ENCODE results near the gene SYCE3. TPM values are rescaled to one million over a fixed set of nuclear protein-coding genes. Genes with fewer than 3 reads are reported as not detected.
"Not testable (repeated sequence)": the region's sequence is repeated elsewhere in the genome, so short reads cannot be mapped to it uniquely, and the experiment has no call there.

SYCE3 gene
- total RNA-seq, 2 experiments from 2014 or later = not detected

DNA sequence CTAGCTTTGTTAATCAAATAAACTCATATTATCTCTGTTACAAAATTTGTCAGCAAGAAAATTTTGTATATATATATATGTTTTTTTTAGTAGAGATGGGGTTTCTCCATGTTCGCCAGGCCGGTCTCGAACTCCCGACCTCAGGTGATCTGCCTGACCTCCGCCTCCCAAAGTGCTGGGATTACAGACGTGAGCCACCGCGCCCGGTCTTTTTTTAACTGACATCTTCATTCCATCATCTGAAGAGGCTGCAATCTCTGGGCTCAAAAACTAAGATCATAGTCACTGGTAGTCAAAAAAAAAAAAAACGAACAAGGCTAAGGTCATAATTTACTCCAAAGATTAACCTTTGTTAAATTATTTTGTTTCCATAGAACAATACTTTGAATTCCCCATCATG lies 22.3 kb downstream of the SYCE3 start:
- ChIA-PET CTCF (interaction anchor here (0.6 to 4.7 kb wide), 6 partner anchors 8 to 81 kb away, joined by 3 to 65 read pairs (median 18); partner anchors contain the start of genes SCO2 and SYCE3), POLR2A (interaction anchor here (1.0 to 8.3 kb wide), 16 partner anchors 9 to 120 kb away, joined by 3 to 175 read pairs (median 6); partner anchors contain the start of genes CHKB, LMF2, NCAPH2 and SCO2)
- Mint-ChIP-seq H3K9me3 (no peaks in the 10 kb centered on the region), H3K4me3 (peak overlapping the region; percentile 15), H3K36me3 (ENCODE audit: low read depth) (peaks cover 2% of the 10 kb centered on the region), H3K27ac (peak overlapping the region; percentile 94), H3K4me1 (ENCODE audit: low read depth) (peaks cover 58% of the 10 kb centered on the region), H3K27me3 (no peaks in the 10 kb centered on the region)
- ATAC-seq (no peak), DNase-seq (no peak)
- intact Hi-C loops (cut with micrococcal nuclease) = no loop called here
- TF ChIP-seq, protein P1, sequence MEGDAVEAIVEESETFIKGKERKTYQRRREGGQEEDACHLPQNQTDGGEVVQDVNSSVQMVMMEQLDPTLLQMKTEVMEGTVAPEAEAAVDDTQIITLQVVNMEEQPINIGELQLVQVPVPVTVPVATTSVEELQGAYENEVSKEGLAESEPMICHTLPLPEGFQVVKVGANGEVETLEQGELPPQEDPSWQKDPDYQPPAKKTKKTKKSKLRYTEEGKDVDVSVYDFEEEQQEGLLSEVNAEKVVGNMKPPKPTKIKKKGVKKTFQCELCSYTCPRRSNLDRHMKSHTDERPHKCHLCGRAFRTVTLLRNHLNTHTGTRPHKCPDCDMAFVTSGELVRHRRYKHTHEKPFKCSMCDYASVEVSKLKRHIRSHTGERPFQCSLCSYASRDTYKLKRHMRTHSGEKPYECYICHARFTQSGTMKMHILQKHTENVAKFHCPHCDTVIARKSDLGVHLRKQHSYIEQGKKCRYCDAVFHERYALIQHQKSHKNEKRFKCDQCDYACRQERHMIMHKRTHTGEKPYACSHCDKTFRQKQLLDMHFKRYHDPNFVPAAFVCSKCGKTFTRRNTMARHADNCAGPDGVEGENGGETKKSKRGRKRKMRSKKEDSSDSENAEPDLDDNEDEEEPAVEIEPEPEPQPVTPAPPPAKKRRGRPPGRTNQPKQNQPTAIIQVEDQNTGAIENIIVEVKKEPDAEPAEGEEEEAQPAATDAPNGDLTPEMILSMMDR (IDR thresholded peaks at IDR 0.05) = no peak

DNA sequence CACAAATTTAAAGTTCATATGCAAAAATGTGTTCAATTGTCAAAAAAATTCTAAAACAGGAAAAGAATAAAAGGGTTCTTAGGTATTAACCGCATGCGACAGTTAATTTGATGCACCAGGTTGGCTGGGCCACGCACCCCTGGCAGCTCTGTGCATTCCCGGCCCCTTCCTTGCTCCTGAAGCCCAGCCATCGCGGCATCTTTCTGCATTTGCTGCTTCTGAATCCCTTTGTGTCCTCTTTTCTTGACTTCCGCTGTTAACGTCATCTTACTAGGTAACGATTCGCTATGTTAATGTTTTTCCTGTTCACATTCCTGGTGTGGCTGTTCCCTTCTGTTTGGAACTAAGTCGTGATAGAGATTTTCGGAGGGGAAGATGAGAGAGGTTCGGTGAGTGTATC lies 25.0 kb downstream of the SYCE3 start:
- CTCF ChIA-PET = interaction anchor here (0.6 to 4.7 kb wide), 4 partner anchors 10 to 27 kb away, joined by 3 to 65 read pairs (median 22); partner anchors contain the start of genes SCO2 and SYCE3
- H3K4me1 Mint-ChIP-seq (ENCODE audit: low read depth) = peaks cover 60% of the 10 kb centered on the region
- POLR2A ChIA-PET = interaction anchor here (0.7 to 8.3 kb wide), 5 partner anchors 11 to 294 kb away, joined by 3 to 175 read pairs (median 34); partner anchors contain the start of genes SCO2 and TYMP

DNA sequence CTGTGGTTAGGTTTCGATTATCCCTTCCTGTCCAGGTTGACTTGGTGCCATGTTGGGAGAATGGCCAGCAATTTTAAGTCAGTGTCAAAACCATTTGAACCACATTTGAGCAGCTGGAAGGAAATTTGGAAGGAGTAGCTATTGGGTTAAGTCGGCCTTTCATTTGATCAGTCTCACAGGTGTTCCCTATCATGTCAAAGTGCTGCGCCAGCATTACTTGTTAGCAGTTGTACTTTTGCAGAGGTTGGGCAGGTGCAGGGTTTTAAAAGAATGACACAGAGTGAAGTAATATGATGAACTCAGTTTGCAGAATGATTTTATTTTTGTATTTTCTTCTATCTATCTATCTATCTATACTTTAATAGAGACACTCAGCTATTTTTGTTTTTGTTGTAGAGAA lies 26.5 kb downstream of the SYCE3 start:
- H3K36me3 Mint-ChIP-seq (ENCODE audit: low read depth) = peaks cover 5% of the 10 kb centered on the region
- intact Hi-C loops (cut with micrococcal nuclease) = no loop called here
- ATAC-seq (no peak), DNase-seq (no peak)
- ChIA-PET CTCF (interaction anchor here (0.8 to 3.3 kb wide), 3 partner anchors 9 to 27 kb away, joined by 3 to 19 read pairs (median 3); partner anchors contain the start of genes SCO2 and SYCE3), POLR2A (interaction anchor here (0.7 to 8.3 kb wide), 4 partner anchors 9 to 16 kb away, joined by 3 to 175 read pairs (median 4); partner anchors contain the start of genes KLHDC7B, SCO2 and TYMP)
- peak overlapping the region; percentile 20 for H3K27ac Mint-ChIP-seq
- no peak overlapping the region for H3K4me3 Mint-ChIP-seq
- H3K27me3 Mint-ChIP-seq = no peaks in the 10 kb centered on the region
- H3K4me1 Mint-ChIP-seq (ENCODE audit: low read depth) = peaks cover 49% of the 10 kb centered on the region
- no peaks in the 10 kb centered on the region for H3K9me3 Mint-ChIP-seq
- TF ChIP-seq, protein P1 (IDR thresholded peaks at IDR 0.05) = no peak

More for the DNA sequence above, 25.0 kb downstream of the SYCE3 start:
- no peak for ATAC-seq
- Mint-ChIP-seq H3K27me3 (no peaks in the 10 kb centered on the region), H3K9me3 (no peaks in the 10 kb centered on the region), H3K27ac (peak overlapping the region; percentile 100), H3K4me3 (no peak overlapping the region), H3K36me3 (ENCODE audit: low read depth) (peaks cover 2% of the 10 kb centered on the region)
- intact Hi-C loops (cut with micrococcal nuclease) = loop anchor here (2.0 kb wide), 1 partner anchor 83 kb away; no protein-coding TSS in a partner anchor
- no peak for DNase-seq
- TF ChIP-seq, protein P1 (IDR thresholded peaks at IDR 0.05) = no peak

DNA sequence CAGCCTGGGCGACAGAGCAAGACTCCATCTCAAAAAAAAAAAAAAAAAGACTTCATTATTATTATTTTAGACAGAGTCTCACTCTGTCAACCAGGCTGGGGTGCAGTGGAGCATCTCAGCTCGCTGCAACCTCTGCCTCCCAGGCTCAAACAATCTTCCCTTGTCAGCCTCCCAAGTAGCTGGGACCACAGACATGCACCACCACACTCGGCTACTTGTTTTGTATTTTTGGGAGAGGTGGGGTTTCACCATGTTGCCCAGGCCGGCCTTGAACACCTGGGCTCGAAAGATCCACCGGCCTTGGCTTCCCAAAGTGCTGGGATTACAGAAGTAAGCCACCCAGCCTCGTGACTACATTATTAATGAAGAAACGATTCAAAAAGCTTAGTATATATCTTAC lies 27.6 kb downstream of the SYCE3 start:
- Mint-ChIP-seq H3K27me3 (no peaks in the 10 kb centered on the region), H3K4me1 (ENCODE audit: low read depth) (peaks cover 39% of the 10 kb centered on the region), H3K36me3 (ENCODE audit: low read depth) (peaks cover 3% of the 10 kb centered on the region), H3K27ac (no peak overlapping the region), H3K9me3 (no peaks in the 10 kb centered on the region), H3K4me3 (no peak overlapping the region)
- ATAC-seq (no peak), DNase-seq (no peak)
- POLR2A ChIA-PET = interaction anchor here (1.4 to 8.3 kb wide), 3 partner anchors 8 to 18 kb away, joined by 4 to 175 read pairs (median 4); partner anchors contain the start of genes SCO2 and TYMP
- TF ChIP-seq, protein P1 (IDR thresholded peaks at IDR 0.05) = no peak
- CTCF ChIA-PET = interaction anchor here (1.3 to 3.3 kb wide), 2 partner anchors 10 kb away, joined by 3 to 19 read pairs; partner anchors contain the start of gene SCO2
- intact Hi-C loops (cut with micrococcal nuclease) = no loop called here

DNA sequence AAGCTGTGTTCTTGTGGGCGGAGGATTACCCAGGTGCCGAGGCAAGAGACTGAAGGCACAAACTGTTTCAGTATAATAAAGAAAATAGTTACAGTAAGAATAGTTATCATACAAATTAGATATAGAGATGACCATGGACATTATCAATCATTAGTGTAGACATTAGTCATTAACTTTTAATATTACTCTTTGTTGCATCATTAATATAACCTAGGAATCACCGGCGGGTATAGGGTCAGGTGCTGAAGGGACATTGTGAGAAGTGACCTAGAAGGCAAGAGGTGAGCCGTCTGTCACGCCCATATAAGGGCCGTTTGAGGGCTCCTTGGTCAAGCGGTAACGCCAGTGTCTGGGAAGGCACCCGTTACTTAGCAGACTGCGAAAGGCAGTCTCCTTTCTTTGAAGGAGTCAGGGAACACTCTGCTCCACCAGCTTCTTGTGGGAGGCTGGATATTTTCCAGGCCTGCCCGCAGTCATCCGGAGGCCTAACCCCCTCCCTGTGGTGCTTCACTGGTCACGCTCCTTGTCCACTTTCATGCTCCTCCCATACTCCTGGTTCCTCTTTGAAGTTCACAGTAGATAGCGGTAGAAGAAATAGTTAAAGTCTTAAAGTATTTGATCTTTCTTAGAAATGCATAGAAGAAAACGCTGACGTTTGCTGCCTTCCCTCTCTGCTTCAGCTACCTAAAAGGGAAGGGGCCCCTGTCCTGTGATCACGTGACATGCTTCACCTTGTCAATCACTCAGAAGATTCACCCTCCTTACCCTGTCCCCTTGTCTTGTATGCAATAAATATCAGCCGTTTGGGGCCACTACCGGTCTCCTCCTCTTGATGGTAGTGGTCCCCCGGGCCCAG lies 28.6 kb downstream of the SYCE3 start:
- CTCF ChIA-PET = interaction anchor here (1.3 to 3.3 kb wide), 3 partner anchors 9 to 11 kb away, joined by 3 to 19 read pairs (median 6); partner anchors contain the start of genes KLHDC7B and SCO2
- not testable (repeated sequence) for H3K27me3 Mint-ChIP-seq

More for the DNA sequence above, 28.6 kb downstream of the SYCE3 start:
- peak overlapping the region; percentile 87 for H3K27ac Mint-ChIP-seq
- POLR2A ChIA-PET = interaction anchor here (0.9 kb wide), 1 partner anchor 87 kb away, joined by 3 read pairs; no protein-coding TSS in a partner anchor
- peak; percentile 20 for DNase-seq
- ATAC-seq; H3K36me3 Mint-ChIP-seq (ENCODE audit: low read depth); H3K4me3 Mint-ChIP-seq; intact Hi-C loops (cut with micrococcal nuclease); H3K9me3 Mint-ChIP-seq: not testable (repeated sequence)
- H3K4me1 Mint-ChIP-seq (ENCODE audit: low read depth) = peaks cover 30% of the 10 kb centered on the region
